OCI-LY7 (cell line): ENCODE results near the gene C10orf90.

Source experiments
- CTCF ChIP-seq: fragments of 200-600 bp; sonication (generic); conservative IDR thresholded peaks from 2 replicates; pipeline ENCODE4 v1.5.1; 2014; ENCODE audit warnings: mild to moderate bottlenecking, antibody characterized with exemption, low read length, moderate library complexity, mixed read lengths
- EZH2phosphoT487 ChIP-seq: fragments of 200-600 bp; sonication (generic); IDR thresholded peaks from 2 replicates; pipeline ENCODE4 v1.6.1; 2018; ENCODE audit warnings: low read depth, borderline replicate concordance, mild to moderate bottlenecking, mixed run types, antibody characterized with exemption, low read length, moderate library complexity, mixed read lengths

DNA sequence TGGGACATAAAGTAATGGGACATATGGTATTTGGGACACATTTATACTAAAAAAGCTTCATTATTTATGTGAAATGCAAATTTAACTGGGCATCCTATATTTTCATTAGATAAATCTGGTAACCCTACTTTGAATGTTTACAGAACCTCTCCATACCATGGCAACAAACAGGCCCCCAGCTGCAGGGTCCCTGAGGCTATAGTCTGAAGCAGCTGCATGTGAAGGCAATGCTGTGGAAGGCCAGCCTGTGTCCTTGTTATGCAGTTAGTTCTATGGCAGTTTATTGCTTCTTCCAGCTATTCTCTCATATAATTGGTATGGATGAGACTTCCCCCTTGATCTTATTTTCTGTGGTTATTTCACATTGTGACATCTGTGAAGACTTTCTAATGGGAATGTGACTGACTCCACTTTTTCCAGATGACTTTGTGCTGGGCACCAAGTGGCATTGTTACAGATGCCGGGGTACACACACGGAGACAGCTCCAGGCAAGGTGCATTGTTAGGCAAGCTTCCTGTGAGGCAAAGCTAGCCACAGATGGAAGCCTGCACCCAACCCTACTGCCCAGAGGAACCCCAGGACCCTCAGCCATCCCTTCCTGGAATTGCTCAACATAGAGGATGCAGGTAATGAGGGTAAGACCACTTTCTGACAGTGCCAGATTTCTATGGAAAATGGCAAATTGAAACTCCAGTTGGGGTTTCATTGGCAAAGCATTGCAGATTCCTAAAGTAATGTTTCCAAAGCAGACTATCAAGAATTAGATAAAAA lies 232.7 kb downstream of the C10orf90 start:
- TF ChIP-seq CTCF (no peak), EZH2phosphoT487 (no peak)
